HepG2 (cell line): ENCODE measurements around the gene ERFL. TPM values are rescaled to one million over a fixed set of nuclear protein-coding genes. Genes with fewer than 3 reads are reported as not detected.
A peak's percentile ranks its signal among the peaks of the same experiment; 100 is the strongest.

Experiments used
- ATAC-seq: fragments of 200-7000 bp; cut with Tn5 transposase; 3 replicates; pipeline ENCODE4 v1.9.1; 2020; ENCODE audit warnings: mild to moderate bottlenecking, moderate library complexity
- BruUV-seq: library from RNA; stranded (reverse); fragments of 400-500 nt; replicated peaks from 2 replicates; lab custom pipeline; 2021; lab: Mats Ljungman, UMichigan
- CTCF ChIA-PET: fragments of 300-600 bp; formaldehyde crosslinking; extraction: SDS; loops from one replicate; lab custom pipeline; 2021; ENCODE audit warnings: low total read pairs, inconsistent platforms, low intra/inter-chr PET ratio; lab: Yijun Ruan, JAX
- POLR2A ChIA-PET: fragments of 350-600 bp; sonication (Branson Sonifier 250); formaldehyde crosslinking; loops from one replicate; lab custom pipeline; 2020; ENCODE audit warnings: antibody characterized with exemption, inconsistent platforms; lab: Yijun Ruan, JAX
- DNase-seq: peaks from one replicate; pipeline ENCODE4 v3.0.0-alpha.2; 2015; ENCODE audit warnings: low spot score
- FAIRE-seq: peaks from 3 replicates; lab custom pipeline; 2011; peaks lifted over from hg19 to GRCh38; lab: Jason Lieb, UNC
- H2AFZ ChIP-seq: one replicate; pipeline ENCODE4 v1.6.1; 2011; ENCODE audit warnings: low read length, inconsistent platforms
- H3K27ac ChIP-seq: fragments of 300-600 bp; 3 replicates; pipeline ENCODE4 v1.8.0; 2011; ENCODE audit warnings: mixed run types, mild to moderate bottlenecking, mixed read lengths, low read length, inconsistent platforms; ENCODE audit not compliant: insufficient read depth; ENCODE audit errors: extremely low read length
- H3K27me3 ChIP-seq, 2 experiments: fragments of 200-600 bp in 1 of 2; 2 replicates in 1 of 2; 3 replicates in 1 of 2; pipeline versions ENCODE4 v1.6.0 to v1.8.0; 2011; ENCODE audit warnings: low read length in 2 of 2, mild to moderate bottlenecking in 2 of 2, moderate library complexity in 2 of 2, inconsistent platforms in 1 of 2; ENCODE audit not compliant: insufficient read depth in 2 of 2, control insufficient read depth in 1 of 2
- H3K36me3 ChIP-seq, 2 experiments: fragments of 200-600 bp in 1 of 2; replicated peaks in 1 of 2; 2 replicates in 1 of 2; 3 replicates in 1 of 2; pipeline versions ENCODE4 v1.5.1 to v1.8.0; 2011; ENCODE audit warnings: low read length in 2 of 2, inconsistent platforms in 1 of 2; ENCODE audit not compliant: insufficient read depth in 2 of 2, control insufficient read depth in 1 of 2
- H3K4me1 ChIP-seq: 2 replicates; pipeline ENCODE4 v1.5.1; 2012; ENCODE audit warnings: low read length, inconsistent platforms; ENCODE audit not compliant: insufficient read depth
- H3K4me2 ChIP-seq: 2 replicates; pipeline ENCODE4 v1.6.0; 2011; ENCODE audit warnings: low read depth, low read length, inconsistent platforms
- H3K4me3 ChIP-seq, 3 experiments: fragments of 200-600 bp in 1 of 3; sonication (generic), shearing (Covaris generic) in 1 of 3; replicated peaks in 1 of 3; 2 replicates each; pipeline ENCODE4 v1.5.1; 2011 to 2016; ENCODE audit warnings: low read length in 3 of 3, inconsistent platforms in 2 of 3, low read depth in 2 of 3, mild to moderate bottlenecking in 2 of 3, control low read depth in 1 of 3, mixed read lengths in 1 of 3; ENCODE audit not compliant: insufficient read depth in 1 of 3
- H3K79me2 ChIP-seq: one replicate; pipeline ENCODE4 v1.6.1; 2011; ENCODE audit warnings: low read length, inconsistent platforms; ENCODE audit not compliant: insufficient read depth
- H3K9ac ChIP-seq: 2 replicates; pipeline ENCODE4 v1.6.0; 2011; ENCODE audit warnings: mild to moderate bottlenecking, low read depth, low read length, inconsistent platforms; ENCODE audit not compliant: insufficient read depth
- H3K9me3 ChIP-seq: 2 replicates; pipeline ENCODE4 v1.5.1; 2012; ENCODE audit warnings: mild to moderate bottlenecking, low read length
- H4K20me1 ChIP-seq: 2 replicates; pipeline ENCODE4 v1.6.0; 2011; ENCODE audit warnings: inconsistent platforms, mild to moderate bottlenecking, low read length, moderate library complexity; ENCODE audit not compliant: insufficient read depth
- ATF4 ChIP-seq, 2 experiments: fragments of 450-650 bp in 1 of 2; sonication (generic) in 1 of 2; formaldehyde crosslinking; IDR thresholded peaks; 2 replicates each; pipeline versions ENCODE4 v1.5.0 to v1.8.0; 2020 to 2022; ENCODE audit warnings: mild to moderate bottlenecking in 1 of 2, missing genetic modification reagents in 1 of 2
- E2F2 ChIP-seq: sonication (generic); formaldehyde crosslinking; IDR thresholded peaks from 2 replicates; pipeline ENCODE4 v1.4.0; 2020; ENCODE audit warnings: missing genetic modification reagents, borderline replicate concordance
- HNRNPL ChIP-seq: fragments of 200-400 bp; formaldehyde crosslinking; IDR thresholded peaks from 2 replicates; pipeline ENCODE4 v1.6.1; 2017; ENCODE audit warnings: mild to moderate bottlenecking, low read depth, low read length
- KAT7 ChIP-seq: IDR thresholded peaks from 2 replicates; pipeline ENCODE4 v1.6.1; 2018; ENCODE audit warnings: borderline replicate concordance, missing compliant biosample characterization
- POLR2A ChIP-seq, 2 experiments: IDR thresholded peaks; 2 replicates each; pipeline ENCODE4 v1.6.1; 2011; ENCODE audit warnings: low read depth in 2 of 2, low read length in 2 of 2, mild to moderate bottlenecking in 1 of 2, moderate library complexity in 1 of 2; ENCODE audit not compliant: insufficient read depth in 1 of 2
- POLR2G ChIP-seq: fragments of 200-400 bp; formaldehyde crosslinking; IDR thresholded peaks from 2 replicates; pipeline ENCODE4 v1.6.1; 2018; ENCODE audit warnings: mild to moderate bottlenecking, low read depth, low read length, moderate library complexity
- RBFOX2 ChIP-seq: fragments of 200-400 bp; formaldehyde crosslinking; IDR thresholded peaks from 2 replicates; pipeline ENCODE4 v1.6.1; 2017; ENCODE audit warnings: low read depth, mild to moderate bottlenecking, low read length
- SALL2 ChIP-seq: sonication (generic); formaldehyde crosslinking; IDR thresholded peaks from 2 replicates; pipeline ENCODE4 v1.8.1; 2023; ENCODE audit warnings: mild to moderate bottlenecking, missing genetic modification reagents, inconsistent platforms
- ZMYM4 ChIP-seq: sonication (generic); formaldehyde crosslinking; IDR thresholded peaks from 2 replicates; pipeline ENCODE4 v1.8.1; 2023; ENCODE audit warnings: mild to moderate bottlenecking, missing genetic modification reagents
- ZNF225 ChIP-seq: sonication (generic); formaldehyde crosslinking; IDR thresholded peaks from 2 replicates; pipeline ENCODE4 v1.4.0; 2020; ENCODE audit warnings: mild to moderate bottlenecking, missing genetic modification reagents
- ZNF343 ChIP-seq: sonication (generic); formaldehyde crosslinking; IDR thresholded peaks from 2 replicates; pipeline ENCODE4 v1.4.0; 2020; ENCODE audit warnings: mild to moderate bottlenecking, missing genetic modification reagents
- ZNF768 ChIP-seq: sonication (generic); formaldehyde crosslinking; IDR thresholded peaks from 2 replicates; pipeline ENCODE4 v1.4.0; 2020; ENCODE audit warnings: missing genetic modification reagents
- ZNF839 ChIP-seq: sonication (generic); formaldehyde crosslinking; IDR thresholded peaks from 2 replicates; pipeline ENCODE4 v1.4.0; 2020; ENCODE audit warnings: missing genetic modification reagents, mild to moderate bottlenecking, borderline replicate concordance
- WGBS: methylation state at CpG from one replicate; pipeline ENCODE4 v1.1.6; 2017; ENCODE audit warnings: low lambda C conversion rate; 5-methylcytosine and 5-hydroxymethylcytosine counted together
- in situ Hi-C: cut with HindIII; loops from 2 replicates; pipeline ENCODE4 v1.10.0; 2017; ENCODE audit warnings: low pct_unique_long_range_greater_than_20kb; ENCODE audit not compliant: extremely low pct_ligation_motif_present
- intact Hi-C: fragments of 100-400 bp; cut with micrococcal nuclease; formaldehyde crosslinking; loops from one replicate; pipeline ENCODE4 v1.10.0; 2022; ENCODE audit not compliant: unreplicated experiment
- polyA plus RNA-seq, 8 experiments: library from polyadenylated mRNA; depleted of rRNA in 3 of 8; stranded (reverse) in 7 of 8; unstranded in 1 of 8; fragments of >200 nt; fragmentation: Illumina TruSeq in 4 of 8; extraction: Trizol in 4 of 8; gene quantifications; 2 replicates each; pipeline versions ENCODE4 v1.2.1 to v1.2.3, GENCODE V29; 2011 to 2016; ENCODE audit warnings: low read depth in 4 of 8, missing spikeins in 1 of 8, mixed read lengths in 1 of 8; ENCODE audit not compliant: insufficient read depth in 1 of 8
- total RNA-seq, 5 experiments: library from RNA; depleted of rRNA; stranded (reverse); fragments of >200 nt; fragmentation: Illumina TruSeq; extraction: Trizol; gene quantifications; 2 replicates each; pipeline ENCODE4 v1.2.3, GENCODE V29; 2016; ENCODE audit warnings: low read depth in 1 of 5

ERFL gene
- total and polyA plus RNA-seq, 2 of the 13 experiments (the other 11 are each of a cell fraction or from before 2014, with no cell fraction given): not detected

- Histone ChIP-seq H3K36me3 (peaks cover 24 to 49% of the 10 kb centered on the region in 2 experiments), H3K27ac (peak overlapping the region; percentile 84), H3K9ac (peak overlapping the region; percentile 99), H3K4me3 (peak overlapping the region; percentile 85 to 99 (median 95)), H3K9me3 (no peaks in the 10 kb centered on the region), H3K79me2 (peaks cover 58% of the 10 kb centered on the region), H4K20me1 (peaks cover 51% of the 10 kb centered on the region), H3K4me2 (peak overlapping the region; percentile 87), H3K27me3 (peaks cover 0 to 4% of the 10 kb centered on the region in 2 experiments; a peak in 1 of 5 replicates), H3K4me1 (peaks cover 56% of the 10 kb centered on the region), H2AFZ (no peak overlapping the region)
- 22% methylated on average over 4 of the region's 9 CpGs for WGBS
- in situ Hi-C loops (no loop called here), intact Hi-C loops (no loop called here)
- no peak for DNase-seq
- no peak for TF ChIP-seq E2F2
- TF ChIP-seq ATF4 (CRISPR knock-in tag; IDR thresholded peaks at IDR 0.05): 0 out of 4 replicates have a peak, but pooled peaks of 1 of the 2 experiments have one; percentile 6
- no peak for TF ChIP-seq ZNF839 (CRISPR knock-in tag)
- 0 out of 2 replicates have a peak, but pooled peaks have one; percentile 1 for TF ChIP-seq HNRNPL
- peak; percentile 7 to 9; a peak in 1 of 4 replicates for TF ChIP-seq POLR2A (IDR thresholded peaks at IDR 0.05; ENCODE audit: insufficient read depth in 1 of 2, low read depth in 2 of 2, low read length in 2 of 2)
- 0 out of 2 replicates have a peak, but pooled peaks have one; percentile 40 for TF ChIP-seq RBFOX2
- no peak for TF ChIP-seq SALL2 (CRISPR knock-in tag)
- TF ChIP-seq POLR2G: peak; percentile 37; the same call in 1 of the 2 replicates
- TF ChIP-seq KAT7 (CRISPR knock-in tag): 0 out of 2 replicates have a peak, but pooled peaks have one; percentile 14
- peak; percentile 47; the same call in 1 of the 2 replicates for TF ChIP-seq ZNF768 (CRISPR knock-in tag)
- peak; percentile 7; the same call in 1 of the 2 replicates for TF ChIP-seq ZNF225
- no peak for TF ChIP-seq ZMYM4
- TF ChIP-seq ZNF343 (CRISPR knock-in tag): 0 out of 2 replicates have a peak, but pooled peaks have one; percentile 34
- CTCF ChIA-PET: no interaction called here
- peak; percentile 4 for FAIRE-seq
- POLR2A ChIA-PET: interaction anchor here (1.4 to 3.6 kb wide), 6 partner anchors 10 to 422 kb away, joined by 3 to 72 read pairs (median 24); partner anchors contain the start of genes DMAC2 and RABAC1
- BruUV-seq: TSS peak; percentile 51
- ATAC-seq: no peak
These were observed 67.0 kb downstream of the ERFL start for GRCh38 chr19:41861116-41861768.
